Measurements from ENCODE around the gene CPSF4L.

GRCh38 chr17:73256220-73256619, 5.5 kb downstream of the CPSF4L start:
- TF ChIP-seq CTCF (IDR thresholded peaks at IDR 0.05), result no peak
- TF ChIP-seq POLR2A (IDR thresholded peaks at IDR 0.05), result no peak

All from ovary (tissue), 3 donors.